A549 (cell line): ENCODE results near the gene HHLA2.

ENCODE experiments used
- BHLHE40 ChIP-seq: IDR thresholded peaks from 2 replicates; pipeline ENCODE4 v1.6.1; 2012; ENCODE audit warnings: low read depth, low read length, inconsistent platforms
- CHD4 ChIP-seq: fragments of 200-600 bp; sonication (generic); IDR thresholded peaks from 2 replicates; pipeline ENCODE4 v1.6.1; 2016; ENCODE audit warnings: antibody characterized with exemption, mild to moderate bottlenecking, borderline replicate concordance
- CTCF ChIP-seq: fragments of >200 bp; sonication (Bioruptor Twin); formaldehyde crosslinking; IDR thresholded peaks from 3 replicates; pipeline ENCODE4 v1.5.1; 2016
- EP300 ChIP-seq, 2 experiments: fragments of >200 bp; sonication (Bioruptor Twin); formaldehyde crosslinking; IDR thresholded peaks; 2 replicates in 1 of 2; 3 replicates in 1 of 2; pipeline ENCODE4 v1.6.1; 2016 to 2017
- JUN ChIP-seq, 2 experiments: fragments of >200 bp; sonication (Bioruptor Twin); formaldehyde crosslinking; IDR thresholded peaks; 2 replicates in 1 of 2; 3 replicates in 1 of 2; pipeline ENCODE4 v1.6.1; 2016 to 2017
- MAX ChIP-seq: IDR thresholded peaks from 2 replicates; pipeline ENCODE4 v1.6.1; 2012
- PBX3 ChIP-seq: IDR thresholded peaks from 2 replicates; pipeline ENCODE4 v1.6.1; 2012
- POLR2A ChIP-seq: IDR thresholded peaks from 2 replicates; pipeline ENCODE4 v1.6.1; 2012; ENCODE audit warnings: mild to moderate bottlenecking, low read length
- POLR2AphosphoS2 ChIP-seq: conservative IDR thresholded peaks from 2 replicates; pipeline ENCODE4 v1.6.1; 2012; ENCODE audit warnings: low read length, improper control_type of control experiment, inconsistent platforms
- RAD21 ChIP-seq, 2 experiments: fragments of >200 bp in 1 of 2; sonication (Bioruptor Twin) in 1 of 2; formaldehyde crosslinking in 1 of 2; IDR thresholded peaks in 1 of 2; conservative IDR thresholded peaks in 1 of 2; 2 replicates in 1 of 2; 3 replicates in 1 of 2; pipeline ENCODE4 v1.6.1; 2012 to 2018; ENCODE audit warnings: inconsistent platforms in 1 of 2
- TP53 ChIP-seq: fragments of 250-450 bp; sonication (Bioruptor Pico); IDR thresholded peaks from 2 replicates; pipeline ENCODE4 v1.5.0; 2021; ENCODE audit warnings: mild to moderate bottlenecking, moderate library complexity
- ZFP36 ChIP-seq: fragments of 450-650 bp; IDR thresholded peaks from 2 replicates; pipeline ENCODE4 v1.6.1; 2014; ENCODE audit warnings: borderline replicate concordance; ENCODE audit not compliant: partially characterized antibody

- no peak for TF ChIP-seq POLR2A
- no peak for TF ChIP-seq CTCF
- no peak for TF ChIP-seq EP300 (IDR thresholded peaks at IDR 0.05)
- TF ChIP-seq POLR2AphosphoS2 = no peak
- TF ChIP-seq ZFP36 = no peak
- no peak for TF ChIP-seq BHLHE40
- TF ChIP-seq RAD21 (conservative IDR thresholded peaks at IDR 0.05 in 1 of 2, IDR thresholded peaks at IDR 0.05 in 1 of 2) = no peak
- no peak for TF ChIP-seq PBX3
- TF ChIP-seq MAX = no peak
- no peak for TF ChIP-seq CHD4
- TF ChIP-seq TP53 (CRISPR knock-in tag) = no peak
- TF ChIP-seq JUN (IDR thresholded peaks at IDR 0.05) = no peak
Observed at GRCh38 chr3:108305484-108306172, 9.3 kb downstream of the HHLA2 start.
